ENCODE data around the gene ARL6IP4. TPM values are rescaled to one million over a fixed set of nuclear protein-coding genes. Genes with fewer than 3 reads are reported as not detected.

The ARL6IP4 gene
- total RNA-seq, 1 donor from 2014 or later: 289 TPM

DNA sequence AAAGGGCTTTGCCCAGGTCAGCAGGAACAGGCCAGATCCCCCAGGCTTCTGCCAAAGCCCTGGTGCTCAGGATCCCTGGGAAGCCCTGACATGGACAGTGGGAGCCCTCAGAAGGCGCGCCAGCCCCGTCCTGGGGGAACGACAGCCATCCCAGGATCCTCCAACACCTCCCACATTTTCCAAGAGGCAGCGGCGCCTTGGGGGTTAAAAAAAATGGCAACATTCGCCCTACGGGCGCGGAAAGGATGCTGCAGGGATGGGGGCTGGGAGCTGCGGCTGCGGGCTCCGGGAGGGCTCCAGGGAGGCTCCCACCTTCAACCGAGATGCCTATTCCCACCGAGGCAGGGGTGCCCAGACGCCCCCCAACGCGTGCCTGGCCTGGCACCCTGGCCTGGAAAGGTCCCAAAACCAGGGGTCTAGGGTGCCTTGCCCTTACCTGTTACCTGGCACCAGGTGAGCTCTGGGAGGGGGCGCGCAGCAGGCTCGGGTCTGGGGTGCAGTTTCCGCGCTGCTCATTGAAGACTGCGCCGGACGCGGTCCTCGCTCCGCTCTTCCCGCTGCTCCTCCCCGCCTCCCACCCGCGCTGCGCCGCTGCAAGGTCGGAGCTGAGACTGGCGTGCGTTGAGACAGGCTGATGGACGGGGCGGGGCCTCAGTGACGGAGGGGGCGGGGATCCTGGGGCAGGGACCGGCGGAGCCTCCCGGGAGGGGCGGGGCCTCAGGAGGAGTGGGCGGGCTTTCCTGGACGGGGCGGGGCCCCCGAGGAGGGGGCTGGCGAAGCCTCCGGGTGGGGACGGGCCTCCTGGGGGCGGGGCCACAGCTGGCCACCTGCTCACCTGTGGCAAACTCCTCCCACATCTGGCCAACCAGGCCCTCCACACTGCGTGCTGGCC, 14.4 kb upstream of the ARL6IP4 start, which contains the start of gene ABCB9:
TSS of gene ABCB9 (minus strand) at position 613 of the 892 bp plus-strand sequence. CDS start 6,228 bp downstream, outside the sequence.
- Histone ChIP-seq H3K27me3 (ENCODE audit: control insufficient read depth, insufficient read depth, low read length) (no peaks in the 10 kb centered on the region), H3K4me3 (ENCODE audit: low read depth, low read length) (peak within 1 kb of the TSS; percentile 86), H3K36me3 (ENCODE audit: control insufficient read depth, insufficient read depth, low read length) (no peaks in the 10 kb centered on the region)
- TF ChIP-seq CTCF (IDR thresholded peaks at IDR 0.05; ENCODE audit: insufficient read depth, low read length, poor library complexity, severe bottlenecking): peak; percentile 2
- peak; percentile 62 for DNase-seq (ENCODE audit: low read depth)

- Histone ChIP-seq H3K27me3 (ENCODE audit: control insufficient read depth, insufficient read depth, low read length) (no peaks in the 10 kb centered on the region), H3K4me3 (ENCODE audit: low read depth, low read length) (no peak overlapping the region), H3K36me3 (ENCODE audit: control insufficient read depth, insufficient read depth, low read length) (no peaks in the 10 kb centered on the region)
- no peak for TF ChIP-seq CTCF (IDR thresholded peaks at IDR 0.05; ENCODE audit: insufficient read depth, low read length, poor library complexity, severe bottlenecking)
- no peak for DNase-seq (ENCODE audit: low read depth)
Observed at GRCh38 chr12:122966743-122967550, 13.5 kb upstream of the ARL6IP4 start.

DNA sequence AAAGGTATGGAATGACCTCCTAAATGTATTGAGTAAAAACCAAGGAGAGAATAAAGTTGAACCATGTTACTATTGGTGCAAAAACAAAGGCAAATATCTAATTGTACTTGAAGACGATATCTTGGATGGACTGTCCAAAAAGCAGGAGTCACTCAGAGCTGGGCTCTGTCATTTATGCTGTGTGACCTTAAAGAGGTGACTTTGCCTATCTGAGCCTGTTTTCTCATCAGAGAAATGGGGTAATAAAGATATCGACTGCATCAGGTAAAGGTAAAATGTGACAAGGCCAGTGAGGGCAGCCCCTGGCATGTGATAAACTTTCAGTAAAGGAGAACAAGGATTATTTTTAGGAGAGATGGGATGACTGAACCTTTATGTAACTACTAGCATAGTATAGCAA, 12.4 kb upstream of the ARL6IP4 start:
- no peak for DNase-seq (ENCODE audit: low read depth)
- no peak for TF ChIP-seq CTCF (IDR thresholded peaks at IDR 0.05; ENCODE audit: insufficient read depth, low read length, poor library complexity, severe bottlenecking)
- no peaks in the 10 kb centered on the region for H3K27me3 ChIP-seq (ENCODE audit: control insufficient read depth, insufficient read depth, low read length)
- no peaks in the 10 kb centered on the region for H3K36me3 ChIP-seq (ENCODE audit: control insufficient read depth, insufficient read depth, low read length)
- H3K4me3 ChIP-seq (ENCODE audit: low read depth, low read length): no peak overlapping the region

DNA sequence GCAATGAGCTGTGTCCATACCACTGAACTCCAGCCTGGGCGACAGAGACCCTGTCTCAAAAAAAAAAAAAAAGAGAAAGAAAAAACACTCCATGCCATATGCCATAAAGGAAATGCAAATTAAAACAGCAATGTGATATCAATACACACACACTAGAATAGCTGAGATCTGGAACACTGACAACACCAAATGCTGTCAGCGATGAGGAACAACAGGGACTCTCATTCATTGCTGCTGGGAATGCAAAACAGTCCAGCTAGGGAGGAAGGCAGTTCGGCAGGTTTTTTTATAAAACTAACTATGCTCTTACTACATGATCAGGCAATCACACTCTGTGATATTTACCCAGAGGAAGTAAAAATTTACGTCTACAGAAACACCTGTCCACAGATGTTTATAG, 10.8 kb upstream of the ARL6IP4 start:
- Histone ChIP-seq H3K36me3 (ENCODE audit: control insufficient read depth, insufficient read depth, low read length) (no peaks in the 10 kb centered on the region), H3K4me3 (ENCODE audit: low read depth, low read length) (no peak overlapping the region), H3K27me3 (ENCODE audit: control insufficient read depth, insufficient read depth, low read length) (no peaks in the 10 kb centered on the region)
- no peak for DNase-seq (ENCODE audit: low read depth)
- no peak for TF ChIP-seq CTCF (IDR thresholded peaks at IDR 0.05; ENCODE audit: insufficient read depth, low read length, poor library complexity, severe bottlenecking)

DNA sequence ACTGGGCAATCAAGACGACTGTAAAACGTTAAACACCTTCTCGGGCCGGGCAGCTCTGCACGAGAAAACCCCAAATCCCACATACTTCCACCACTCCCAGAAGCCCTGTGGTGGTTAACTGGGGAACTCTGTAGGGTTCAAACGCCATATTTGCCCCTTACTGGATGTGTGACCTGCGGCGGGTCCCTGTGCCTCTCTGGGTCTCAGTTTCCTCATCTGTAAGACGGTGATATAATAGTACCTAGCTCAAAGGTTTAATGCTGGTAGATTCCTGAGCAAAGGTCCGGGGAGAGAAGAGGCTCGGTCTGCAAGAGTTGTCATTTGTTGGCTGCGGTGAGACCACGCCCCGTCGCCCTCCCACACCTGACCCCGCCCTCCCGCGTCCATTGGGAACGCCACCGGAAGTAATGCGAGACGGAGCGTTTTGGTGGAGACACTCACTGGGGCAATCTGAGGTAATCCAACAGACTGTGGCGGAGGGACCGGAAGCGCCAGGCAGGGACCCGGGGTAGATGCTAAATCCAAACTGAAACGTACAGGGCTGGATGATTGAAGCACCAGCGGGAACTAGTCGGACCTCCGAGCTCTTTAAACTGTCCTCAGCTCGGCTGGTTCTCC, 6.1 kb upstream of the ARL6IP4 start:
- Histone ChIP-seq H3K27me3 (ENCODE audit: control insufficient read depth, insufficient read depth, low read length) (no peaks in the 10 kb centered on the region), H3K36me3 (ENCODE audit: control insufficient read depth, insufficient read depth, low read length) (no peaks in the 10 kb centered on the region), H3K4me3 (ENCODE audit: low read depth, low read length) (peak overlapping the region; percentile 96)
- DNase-seq (ENCODE audit: low read depth): peak; percentile 83
- no peak for TF ChIP-seq CTCF (IDR thresholded peaks at IDR 0.05; ENCODE audit: insufficient read depth, low read length, poor library complexity, severe bottlenecking)
